EH (cell line): ENCODE data around the gene KRTAP10-6.
"Not testable (repeated sequence)": the region's sequence is repeated elsewhere in the genome, so short reads cannot be mapped to it uniquely, and the experiment has no call there.

Experiments
- DNase-seq: peaks from one replicate; pipeline ENCODE4 v3.0.0-alpha.2; 2015; ENCODE audit warnings: low read depth

KRTAP10-6 gene

GRCh38 chr21:44617071-44617501 is 24.8 kb upstream of the KRTAP10-6 start:
- DNase-seq, result no peak

DNA sequence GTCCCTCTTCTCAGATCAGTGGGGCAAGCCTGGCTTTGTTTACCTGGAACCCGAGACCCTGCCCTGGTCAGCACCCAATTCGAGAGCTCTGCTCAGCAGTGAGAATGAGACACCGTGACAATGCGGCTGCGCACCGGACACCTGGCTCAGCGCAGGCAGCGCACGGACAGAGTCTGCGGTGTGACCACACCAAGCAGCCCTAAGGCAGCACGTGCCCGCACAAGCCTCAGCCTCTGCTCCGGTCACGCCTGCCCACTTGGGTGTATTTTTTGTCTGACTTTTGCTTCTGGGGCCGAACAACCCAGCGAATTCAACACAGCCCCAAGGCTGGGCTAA is 24.3 kb upstream of the KRTAP10-6 start:
- no peak for DNase-seq

GRCh38 chr21:44615911-44616590 is 23.7 kb upstream of the KRTAP10-6 start:
- no peak for DNase-seq

DNA sequence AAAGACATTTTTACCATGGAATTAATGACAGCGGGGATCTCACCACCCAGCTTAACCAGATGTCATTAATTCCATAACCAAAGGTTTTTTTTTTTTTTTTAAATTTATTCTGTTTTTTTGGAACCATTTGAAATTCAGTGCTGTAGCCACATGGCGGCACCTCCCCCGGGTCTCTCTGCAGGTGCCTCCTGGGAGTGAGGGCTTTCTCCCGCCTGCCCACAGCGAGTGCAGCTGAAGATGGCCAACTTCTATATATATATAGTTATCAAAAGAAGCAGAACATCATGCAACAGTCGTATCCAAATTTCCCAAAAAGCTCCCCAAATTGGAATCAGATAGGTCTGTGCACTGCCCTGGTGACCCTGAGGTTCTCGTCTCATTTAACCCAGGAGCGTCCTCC is 23.2 kb upstream of the KRTAP10-6 start:
- no peak for DNase-seq

DNA sequence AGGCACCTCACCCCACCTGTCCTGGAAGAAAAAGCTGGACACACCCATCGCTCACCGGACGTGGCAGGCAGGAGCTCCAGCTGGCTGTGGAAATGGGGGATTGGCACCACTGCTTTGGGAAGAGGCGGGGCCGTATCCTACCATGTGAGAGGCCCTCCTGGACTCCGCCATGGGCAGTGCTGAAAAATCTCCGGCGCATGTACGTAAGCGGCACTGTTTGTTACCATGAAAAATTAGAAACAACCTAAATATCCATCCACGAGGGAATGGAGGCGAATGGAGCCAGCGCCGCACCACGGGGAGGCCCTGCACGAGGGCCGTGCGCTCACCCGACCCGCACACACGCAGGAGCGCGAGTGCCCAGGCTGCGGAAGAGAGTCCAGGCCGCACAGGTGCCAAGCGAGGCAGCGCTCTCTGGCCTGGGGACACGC is 22.7 kb upstream of the KRTAP10-6 start:
- no peak for DNase-seq

- DNase-seq, result no peak
Observed at GRCh38 chr21:44614161-44614631, 21.9 kb upstream of the KRTAP10-6 start.

DNA sequence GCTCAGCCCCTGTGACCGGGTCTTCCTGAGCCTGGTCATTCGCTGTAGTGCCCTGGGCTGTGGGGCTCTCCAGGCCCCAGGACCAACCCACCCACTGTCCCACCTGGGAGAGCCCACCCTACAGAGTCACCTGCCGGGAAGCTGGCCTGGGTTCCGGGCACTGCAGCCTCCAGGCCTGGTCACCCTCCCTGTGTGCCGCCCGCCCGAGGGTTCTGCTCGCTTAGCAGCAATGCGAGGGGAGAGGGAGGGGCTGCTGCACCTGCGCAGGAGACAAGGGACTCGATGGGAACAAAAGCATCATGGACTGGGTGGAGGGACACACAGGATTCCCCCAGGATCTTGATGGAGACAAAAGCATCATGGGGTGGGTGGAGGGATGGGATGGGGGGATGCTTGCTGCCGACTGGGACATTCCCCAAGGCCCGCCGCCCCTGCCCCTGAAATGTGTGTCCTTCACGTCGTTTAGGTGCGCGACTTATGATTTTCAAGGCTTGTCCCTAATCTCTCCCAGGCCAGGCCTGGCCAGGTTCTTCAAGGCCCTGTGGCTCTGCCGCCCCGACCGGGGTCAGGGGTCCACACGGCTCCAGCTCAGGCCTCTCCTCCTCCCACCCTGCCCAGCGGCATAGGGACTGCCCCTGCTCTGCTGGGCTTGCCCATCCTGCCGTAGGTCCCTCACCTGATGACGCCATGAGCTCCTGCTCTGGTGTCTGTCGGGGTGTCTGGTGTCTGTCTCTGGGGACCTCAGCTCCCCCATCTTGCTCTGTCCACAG is 21.3 kb upstream of the KRTAP10-6 start:
- DNase-seq, result no peak

GRCh38 chr21:44612669-44613229 is 20.4 kb upstream of the KRTAP10-6 start:
- DNase-seq, result no peak

- no peak for DNase-seq
Observed at GRCh38 chr21:44612029-44612486, 19.8 kb upstream of the KRTAP10-6 start, which contains the start of gene KRTAP10-8. Gene KRTAP10-8 (plus strand): TSS chr21:44612079. CDS start chr21:44612101, 22 bp downstream.

GRCh38 chr21:44611551-44611950 is 19.2 kb upstream of the KRTAP10-6 start:
- no peak for DNase-seq

GRCh38 chr21:44610157-44610843 is 18.0 kb upstream of the KRTAP10-6 start:
- not testable (repeated sequence) for DNase-seq

- no peak for DNase-seq
Observed at GRCh38 chr21:44609193-44609592, 16.9 kb upstream of the KRTAP10-6 start.

DNA sequence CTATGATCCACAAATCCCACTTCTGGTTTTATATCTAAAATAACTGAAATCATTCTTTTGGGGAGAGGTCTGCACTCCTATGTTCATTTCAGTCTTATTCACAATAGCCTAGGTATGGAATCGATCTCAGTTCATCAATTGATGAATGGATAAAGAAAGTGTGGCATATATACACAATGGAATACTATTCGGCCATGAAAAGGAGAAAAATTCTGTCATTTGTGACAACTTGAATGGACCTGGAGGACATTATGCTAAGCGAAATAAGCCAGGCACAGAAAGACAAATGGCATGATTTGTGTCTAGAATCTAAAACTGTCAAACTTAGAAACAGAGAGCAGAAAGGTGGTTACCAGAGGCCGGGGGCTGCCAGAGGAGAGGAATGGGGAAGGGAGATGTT is 14.2 kb upstream of the KRTAP10-6 start:
- DNase-seq, result no peak

- DNase-seq, result no peak
Observed at GRCh38 chr21:44603911-44604310, 11.6 kb upstream of the KRTAP10-6 start.

- DNase-seq, result no peak
Observed at GRCh38 chr21:44603109-44603875, 11.0 kb upstream of the KRTAP10-6 start.

DNA sequence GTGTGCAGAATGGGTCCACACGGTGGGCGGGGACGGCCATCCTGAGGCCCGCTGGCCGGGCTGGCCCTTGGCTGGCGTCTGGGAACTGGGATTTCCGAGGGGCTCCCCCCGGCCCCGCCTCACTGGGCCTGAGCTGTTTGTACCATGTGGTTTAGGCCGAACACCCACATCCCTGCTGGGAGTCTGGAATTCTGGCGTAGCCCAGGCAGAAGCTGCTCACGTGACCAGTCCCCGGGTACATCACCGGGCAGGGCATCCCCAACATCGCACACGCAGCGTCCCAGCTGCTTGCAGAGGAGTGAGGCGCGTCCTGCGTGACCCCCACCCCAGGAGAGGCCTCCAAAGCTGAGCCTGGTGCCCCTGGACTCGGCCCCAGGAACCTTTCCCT is 10.2 kb upstream of the KRTAP10-6 start:
- no peak for DNase-seq

DNA sequence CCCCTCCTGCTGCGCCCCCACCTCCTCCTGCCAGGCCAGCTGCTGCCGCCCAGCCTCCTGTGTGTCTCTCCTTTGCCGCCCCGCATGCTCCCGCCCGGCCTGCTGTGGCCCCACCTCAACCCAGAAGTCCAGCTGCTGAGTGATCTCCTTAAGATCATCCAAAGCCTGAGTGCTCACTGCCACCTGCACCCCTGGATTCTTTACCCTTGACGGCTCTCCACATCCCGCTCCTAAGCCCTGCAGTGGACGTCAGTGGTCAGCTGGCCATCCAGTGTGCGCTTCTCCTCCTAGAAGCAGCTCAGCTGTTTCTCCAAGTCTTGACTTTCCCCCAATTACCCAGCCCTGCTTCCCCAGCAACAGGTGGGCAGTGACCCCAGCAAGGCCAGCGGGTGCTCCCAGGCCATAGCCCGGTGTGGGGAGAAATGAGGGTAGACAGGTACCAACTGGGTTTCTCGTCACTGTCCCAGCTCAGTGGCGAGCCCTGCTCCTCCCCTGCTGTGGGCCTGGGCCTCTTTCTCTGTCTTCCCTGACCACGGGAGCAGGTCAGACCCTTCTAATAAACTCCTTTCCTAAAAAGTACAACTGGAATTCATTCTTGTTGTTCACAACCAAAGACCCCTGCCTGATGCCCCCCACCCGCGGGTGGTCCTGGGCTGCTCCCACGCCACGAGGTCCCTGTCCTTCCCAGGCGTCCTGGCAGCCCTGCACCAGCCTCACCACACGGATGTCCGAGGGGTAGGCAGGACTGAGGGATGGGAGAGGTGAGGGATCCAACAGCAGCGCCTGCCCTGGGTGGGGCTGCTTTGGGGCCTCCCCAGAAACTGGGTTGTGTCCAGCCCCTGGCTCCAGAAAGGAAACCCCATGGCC is 9.5 kb upstream of the KRTAP10-6 start:
- no peak for DNase-seq

GRCh38 chr21:44601091-44601490 is 8.8 kb upstream of the KRTAP10-6 start:
- not testable (repeated sequence) for DNase-seq

DNA sequence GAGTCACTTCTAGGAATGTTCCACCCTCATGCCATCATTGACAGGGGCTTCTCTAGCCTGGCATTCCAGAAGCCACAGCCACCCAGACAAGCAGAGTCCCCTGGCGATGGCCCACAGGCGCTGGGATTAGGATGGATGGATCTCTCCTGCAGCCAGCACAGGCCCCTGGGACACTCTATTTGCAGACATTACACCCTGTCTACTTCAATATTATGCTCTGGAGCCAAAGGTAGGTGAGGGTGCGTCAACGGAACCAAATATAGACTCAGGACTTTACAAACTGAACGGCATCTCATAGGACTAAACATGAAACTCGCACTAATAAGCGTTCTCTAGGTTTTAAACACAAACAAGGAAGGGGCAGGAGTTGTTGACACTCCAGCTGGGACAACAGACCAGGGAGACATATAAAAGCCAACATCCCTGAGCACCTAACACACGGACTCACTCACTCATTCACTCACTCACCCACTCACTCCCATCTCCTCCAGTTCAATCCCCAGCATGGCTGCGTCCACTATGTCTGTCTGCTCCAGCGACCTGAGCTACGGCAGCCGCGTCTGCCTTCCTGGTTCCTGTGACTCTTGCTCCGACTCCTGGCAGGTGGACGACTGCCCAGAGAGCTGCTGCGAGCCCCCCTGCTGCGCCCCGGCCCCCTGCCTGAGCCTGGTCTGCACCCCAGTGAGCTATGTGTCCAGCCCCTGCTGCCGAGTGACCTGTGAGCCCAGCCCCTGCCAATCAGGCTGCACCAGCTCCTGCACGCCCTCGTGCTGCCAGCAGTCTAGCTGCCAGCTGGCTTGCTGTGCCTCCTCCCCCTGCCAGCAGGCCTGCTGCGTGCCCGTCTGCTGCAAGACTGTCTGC is 8.0 kb upstream of the KRTAP10-6 start, which contains the start of gene KRTAP10-7:
KRTAP10-7 (plus strand) TSS at position 480 of the 861 bp plus-strand sequence; CDS start at position 505, 25 bp downstream.
- not testable (repeated sequence) for DNase-seq
